ENCODE results near the gene COA5.

Gene COA5

GRCh38 chr2:98608116-98608961 is at the start of gene COA5, which contains the start of gene UNC50:
COA5 (minus strand) TSS chr2:98608512; CDS start chr2:98608405, 107 bp downstream.
UNC50 (plus strand) TSS chr2:98608589; CDS start chr2:98609760, 1,171 bp downstream.
- peak; percentile 88 for DNase-seq

DNA sequence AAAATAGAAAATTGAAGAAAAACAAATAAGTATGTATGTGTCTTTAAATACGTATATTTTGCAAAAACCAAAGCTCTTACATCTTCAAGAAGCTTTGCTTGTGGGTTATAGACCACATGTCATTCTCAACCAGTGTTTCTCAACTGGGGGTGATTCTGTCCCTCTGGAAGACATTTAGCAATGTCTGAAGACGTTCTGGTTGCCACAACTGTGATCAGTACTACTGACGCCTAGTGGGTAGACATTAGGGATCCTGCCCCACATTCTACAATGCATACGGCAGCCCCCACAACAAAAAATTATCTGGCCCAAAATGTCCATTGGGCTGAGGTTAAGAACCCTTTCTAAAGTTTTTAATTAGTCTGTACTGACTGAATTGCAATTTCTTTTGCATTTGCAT is 48.5 kb upstream of the COA5 start:
- peak; percentile 31 for DNase-seq

DNA sequence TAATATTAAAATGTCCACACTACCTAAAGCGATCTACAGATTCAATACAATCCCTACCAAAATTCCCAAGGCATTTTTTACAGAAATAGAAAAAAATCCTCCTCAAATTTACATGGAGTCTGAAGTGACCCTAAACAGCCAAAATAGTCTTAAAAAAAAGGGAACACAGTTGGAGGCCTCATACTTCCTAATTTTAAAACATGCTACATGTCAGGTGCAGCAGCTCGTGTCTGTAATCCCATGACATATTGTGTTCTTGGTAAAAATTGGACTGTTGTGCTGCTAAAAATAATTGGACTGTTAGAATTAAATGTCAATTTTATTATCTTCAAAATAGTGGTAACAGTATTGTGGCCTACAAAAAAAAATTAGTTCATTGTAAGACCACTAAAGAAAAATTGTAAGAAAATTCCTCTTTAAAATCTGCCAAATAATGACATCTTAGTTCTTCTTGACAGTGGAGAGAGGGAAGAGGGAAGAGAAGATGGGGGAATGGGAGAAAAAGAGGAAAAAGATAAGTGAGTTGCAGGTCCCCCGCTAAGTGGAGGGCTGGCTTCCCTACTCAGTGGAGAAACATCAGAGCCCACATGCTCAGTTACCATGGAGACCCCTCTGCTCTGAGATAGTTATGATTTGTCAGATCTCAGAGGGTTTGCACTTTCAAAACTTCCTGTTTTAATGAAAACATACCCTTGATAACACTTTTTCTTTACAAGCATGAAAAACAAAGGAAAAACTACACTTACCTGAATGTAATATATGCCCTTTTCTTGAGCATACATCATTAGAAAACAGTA is 46.6 kb upstream of the COA5 start:
- no peak for DNase-seq

DNA sequence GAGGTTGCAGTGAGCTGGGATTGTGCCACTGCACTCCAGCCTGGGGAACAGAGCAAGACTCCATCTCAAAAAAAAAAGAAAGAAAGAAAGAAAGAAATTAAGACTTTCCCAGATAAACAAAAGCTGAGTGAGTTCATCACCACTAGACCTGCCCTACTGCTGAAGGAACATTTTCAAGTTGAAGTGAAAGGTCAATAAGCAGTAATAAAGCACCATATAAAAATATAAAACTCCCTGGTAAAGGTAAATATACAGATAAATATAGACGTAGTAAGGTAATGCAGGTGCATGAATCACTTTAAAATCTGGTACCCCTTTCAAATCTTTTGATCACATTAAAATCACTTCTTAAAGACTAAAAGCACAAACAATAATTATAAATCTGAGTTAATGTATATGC is 42.7 kb upstream of the COA5 start:
- DNase-seq = no peak

DNA sequence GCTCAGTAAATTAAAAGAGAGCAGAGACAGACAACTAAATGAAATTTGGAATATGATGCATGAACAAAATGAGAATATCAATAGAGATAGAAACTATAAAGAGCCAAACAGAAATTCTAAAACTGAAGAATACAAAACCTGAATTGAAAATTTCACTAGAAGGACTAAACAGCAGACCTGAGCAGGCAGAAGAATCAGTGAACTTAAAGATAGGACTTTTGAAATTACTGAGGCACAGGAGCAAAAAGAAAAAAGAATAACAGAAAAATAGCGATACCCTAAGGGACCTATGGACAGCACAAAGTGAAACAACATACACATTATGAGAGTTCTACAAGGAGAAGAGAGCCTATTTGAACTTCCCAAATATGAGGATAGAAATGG is 41.7 kb upstream of the COA5 start:
- no peak for DNase-seq

DNA sequence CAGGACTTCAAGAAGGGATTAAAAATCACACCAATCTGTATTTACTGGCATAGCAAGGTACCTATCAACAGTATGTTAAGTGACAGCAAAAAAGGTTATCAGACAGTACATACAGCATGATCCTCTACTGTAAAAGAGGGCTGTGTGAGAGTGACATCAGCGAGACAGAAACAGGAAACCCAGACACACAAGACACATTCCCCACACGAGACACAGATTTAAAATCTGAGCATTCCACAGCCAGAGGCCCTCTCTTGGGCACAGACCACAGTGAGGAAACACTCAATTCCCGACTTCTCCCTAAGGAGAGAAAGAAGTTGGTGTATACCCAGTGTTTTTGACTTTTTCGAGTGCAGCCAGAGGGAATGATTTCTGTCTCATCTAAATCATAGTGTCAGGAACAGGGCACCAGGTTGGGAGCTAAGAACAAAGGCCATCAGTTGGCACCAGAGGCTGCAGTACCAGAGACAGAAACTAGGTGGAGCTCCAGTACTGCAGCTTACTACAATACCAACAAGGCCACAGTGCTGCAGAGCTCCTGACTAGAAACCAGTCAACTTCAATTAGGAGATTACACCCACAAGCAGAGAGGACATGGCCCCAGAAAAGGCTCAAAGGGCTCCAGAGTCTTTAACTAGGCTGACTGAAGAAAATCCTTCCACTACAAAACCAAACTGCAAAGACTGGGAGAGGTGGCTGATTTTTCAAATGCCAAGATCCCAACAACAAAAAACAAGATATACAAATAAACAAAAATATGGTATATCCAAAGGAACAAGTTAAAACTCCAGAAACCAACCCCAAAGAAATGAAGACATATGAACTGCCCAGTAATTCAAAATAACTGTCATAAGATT is 41.1 kb upstream of the COA5 start:
- peak; percentile 80 for DNase-seq

GRCh38 chr2:98648451-98648850 is 40.1 kb upstream of the COA5 start:
- DNase-seq = no peak

- no peak for DNase-seq
Measured at GRCh38 chr2:98647636-98648035, 39.3 kb upstream of the COA5 start.

GRCh38 chr2:98643496-98644100 is 35.3 kb upstream of the COA5 start:
- no peak for DNase-seq

DNA sequence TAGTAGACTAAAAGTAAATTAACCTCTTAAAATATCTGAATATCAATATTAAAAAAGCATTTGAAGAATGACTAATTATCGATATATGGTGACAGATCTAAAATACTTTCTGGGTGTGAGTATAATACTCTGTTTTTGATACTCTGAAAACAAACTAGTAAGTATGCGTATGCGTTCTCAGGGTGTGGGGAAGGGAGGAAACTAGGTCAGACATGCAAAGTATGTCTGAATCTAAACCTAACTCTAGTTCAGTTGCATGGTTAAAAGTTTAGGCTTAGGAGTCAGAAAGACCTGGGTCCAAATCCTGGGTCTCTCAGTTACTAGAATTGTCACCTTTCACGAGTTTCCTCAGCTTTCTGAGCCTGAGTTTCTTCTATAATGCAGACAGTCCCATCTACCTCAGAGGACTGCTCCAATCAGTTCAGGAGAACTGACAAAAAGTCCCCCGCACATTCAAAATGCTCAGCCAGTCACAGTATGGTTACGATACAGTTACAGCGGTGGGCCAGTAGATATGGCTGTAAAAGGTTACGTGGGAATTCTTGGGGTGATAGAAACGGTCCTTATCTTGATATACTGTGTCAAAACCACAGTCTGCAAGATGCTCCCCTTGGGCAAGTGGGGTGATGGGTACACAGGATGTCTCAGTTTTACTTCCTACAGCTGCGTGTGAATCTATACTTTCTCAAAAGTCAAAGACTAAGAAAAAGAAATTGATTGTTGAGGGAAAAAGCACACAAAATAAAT is 29.3 kb upstream of the COA5 start:
- DNase-seq = peak; percentile 40

- peak; percentile 48 for DNase-seq
Measured at GRCh38 chr2:98634406-98635092, 26.2 kb upstream of the COA5 start.

DNA sequence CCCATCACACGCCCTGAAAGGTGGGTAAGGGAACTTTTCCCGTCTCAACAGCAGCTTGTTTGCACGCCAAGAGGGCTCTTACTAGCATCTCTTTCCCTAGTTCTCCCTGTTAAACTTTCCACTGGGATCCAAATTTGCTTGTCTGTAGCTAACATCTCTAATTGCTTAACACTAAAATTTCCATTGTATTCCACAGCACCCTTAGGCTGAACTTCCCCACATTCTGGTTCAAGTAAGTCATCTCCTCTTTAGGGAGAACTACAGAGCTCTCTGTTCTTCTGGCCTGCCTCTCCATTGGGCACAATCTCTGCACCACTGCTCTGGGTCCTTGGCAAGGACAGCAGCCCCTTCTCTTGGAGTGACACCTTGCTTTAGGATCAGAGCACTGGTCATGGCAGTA is 24.0 kb upstream of the COA5 start:
- no peak for DNase-seq

DNA sequence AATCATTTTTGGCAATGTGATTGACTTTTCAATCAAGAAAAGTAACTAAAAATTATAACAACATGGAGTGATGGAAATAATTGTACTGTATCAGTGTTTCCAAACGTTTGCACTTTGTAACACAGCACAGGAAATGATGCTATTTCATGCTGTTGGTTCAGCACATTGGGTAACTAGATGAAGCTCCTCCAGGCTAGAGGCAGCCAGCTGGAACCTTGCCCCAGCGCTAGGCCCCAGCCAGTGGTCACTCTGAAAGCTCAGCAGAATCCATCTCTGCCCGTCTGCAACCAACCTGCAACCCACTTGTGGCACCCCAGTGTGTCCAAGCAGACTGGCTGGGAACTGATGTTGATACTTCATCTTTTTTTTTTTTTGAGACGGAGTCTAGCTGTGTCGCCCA is 15.3 kb upstream of the COA5 start:
- no peak for DNase-seq

GRCh38 chr2:98617149-98617548 is 8.8 kb upstream of the COA5 start:
- DNase-seq = no peak

GRCh38 chr2:98615481-98615880 is 7.2 kb upstream of the COA5 start:
- no peak for DNase-seq

DNA sequence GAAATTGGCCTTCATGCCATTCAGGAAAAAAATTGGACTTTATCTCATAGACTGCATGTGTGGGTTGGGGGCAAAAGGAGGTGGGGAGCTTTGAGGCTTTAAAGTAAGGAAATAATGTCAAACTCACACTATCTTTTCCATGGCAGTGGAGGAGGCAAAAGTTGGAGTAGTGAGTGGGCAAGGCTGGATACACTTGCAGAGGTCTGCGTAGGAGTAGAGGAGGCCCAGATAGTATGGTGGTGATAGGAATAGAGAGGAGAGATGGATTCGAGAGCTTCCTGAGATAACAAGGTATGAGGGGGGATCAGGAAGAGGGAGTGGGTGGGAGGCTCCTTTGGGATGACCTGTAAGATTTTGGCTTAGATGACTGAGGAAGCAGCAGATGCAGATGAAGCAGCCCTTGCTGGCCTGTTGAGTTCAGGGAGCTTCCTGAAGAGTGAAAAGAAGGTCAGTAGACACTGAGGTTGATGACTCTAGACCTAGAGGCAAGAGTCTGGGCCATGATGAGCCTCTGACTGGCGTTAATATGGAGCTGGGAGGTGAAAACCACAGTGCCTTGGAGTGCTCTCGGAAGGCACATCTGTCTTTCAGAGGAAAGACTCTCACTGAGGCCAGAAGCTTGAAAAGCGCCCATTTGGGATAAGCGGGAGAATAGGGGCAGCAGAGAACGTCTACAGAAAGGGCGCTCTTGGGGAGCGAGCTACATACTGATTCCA is 5.9 kb upstream of the COA5 start:
- no peak for DNase-seq

GRCh38 chr2:98608962-98609604 is 771 bp upstream of the COA5 start:
- no peak for DNase-seq

DNA sequence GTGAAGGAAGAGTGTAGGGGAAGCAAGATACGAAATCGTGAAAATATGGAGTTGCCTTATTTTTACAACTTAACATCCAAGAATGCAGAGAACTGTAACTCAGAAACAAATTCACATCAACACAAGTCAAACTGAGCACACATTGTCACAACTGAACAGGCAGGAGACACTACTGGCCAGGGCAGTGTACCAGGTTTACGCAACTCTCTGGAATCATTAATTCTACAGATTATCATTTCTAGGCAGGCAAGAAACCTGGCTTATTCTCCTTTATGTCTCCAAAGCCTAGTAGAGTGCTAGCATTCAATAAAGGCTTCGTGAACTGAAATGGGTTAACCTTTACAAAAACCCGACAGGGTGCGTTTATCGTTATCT is 584 bp downstream of the COA5 start:
- DNase-seq = no peak

DNA sequence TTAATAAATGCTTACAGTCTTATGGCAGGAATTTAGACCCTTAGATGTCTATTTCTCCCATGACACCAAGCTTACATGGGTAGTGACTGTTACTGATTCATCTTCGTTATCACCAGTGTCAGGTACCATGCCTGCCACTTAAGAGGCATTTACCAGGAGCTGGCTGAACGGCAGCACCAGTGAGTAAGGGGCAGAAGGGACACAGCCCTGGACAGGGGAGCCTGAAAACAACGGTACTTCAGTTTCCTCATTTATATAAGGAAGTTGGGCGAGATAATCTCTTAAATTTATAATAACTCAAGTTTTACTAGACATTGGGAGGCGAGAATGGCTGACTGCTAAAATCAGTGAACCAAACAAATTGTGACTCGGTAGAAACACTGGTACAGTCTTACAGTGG is 1.2 kb downstream of the COA5 start:
- DNase-seq = no peak

- DNase-seq = no peak
Measured at GRCh38 chr2:98606431-98606830, 1.9 kb downstream of the COA5 start.
